ENCODE results near the gene SUB1.
"Not testable (repeated sequence)": the region's sequence is repeated elsewhere in the genome, so short reads cannot be mapped to it uniquely, and the experiment has no call there.

SUB1 gene

GRCh38 chr5:32563614-32564013, 21.7 kb upstream of the SUB1 start:
- no peak for DNase-seq (ENCODE audit: extremely low read depth in 1 of 2, low read depth in 1 of 2)

DNA sequence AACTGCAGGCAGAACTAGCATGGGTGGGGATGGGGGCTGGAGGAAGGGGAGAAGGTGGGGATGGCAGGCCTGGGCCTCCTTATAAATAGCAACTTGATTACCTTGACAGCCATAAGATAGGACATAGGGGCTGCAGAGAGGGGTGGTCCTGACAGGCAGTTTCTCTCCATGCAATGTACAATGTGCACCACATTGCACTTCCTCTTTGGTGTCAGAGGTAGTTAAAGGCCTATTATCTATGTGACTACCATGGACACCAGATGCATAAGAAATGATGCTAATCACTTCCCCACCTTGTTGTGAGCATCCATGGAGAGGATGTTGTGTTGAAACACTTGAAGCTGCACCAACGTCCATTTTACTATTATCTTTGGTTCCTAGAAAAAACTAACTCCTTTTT, 20.2 kb upstream of the SUB1 start:
- DNase-seq (ENCODE audit: extremely low read depth in 1 of 2, low read depth in 1 of 2) = no peak

GRCh38 chr5:32566319-32567111, 18.8 kb upstream of the SUB1 start:
- DNase-seq (ENCODE audit: extremely low read depth in 1 of 2, low read depth in 1 of 2) = no peak

- no peak for DNase-seq (ENCODE audit: extremely low read depth in 1 of 2, low read depth in 1 of 2)
These were observed 14.2 kb upstream of the SUB1 start for GRCh38 chr5:32571128-32571527.

DNA sequence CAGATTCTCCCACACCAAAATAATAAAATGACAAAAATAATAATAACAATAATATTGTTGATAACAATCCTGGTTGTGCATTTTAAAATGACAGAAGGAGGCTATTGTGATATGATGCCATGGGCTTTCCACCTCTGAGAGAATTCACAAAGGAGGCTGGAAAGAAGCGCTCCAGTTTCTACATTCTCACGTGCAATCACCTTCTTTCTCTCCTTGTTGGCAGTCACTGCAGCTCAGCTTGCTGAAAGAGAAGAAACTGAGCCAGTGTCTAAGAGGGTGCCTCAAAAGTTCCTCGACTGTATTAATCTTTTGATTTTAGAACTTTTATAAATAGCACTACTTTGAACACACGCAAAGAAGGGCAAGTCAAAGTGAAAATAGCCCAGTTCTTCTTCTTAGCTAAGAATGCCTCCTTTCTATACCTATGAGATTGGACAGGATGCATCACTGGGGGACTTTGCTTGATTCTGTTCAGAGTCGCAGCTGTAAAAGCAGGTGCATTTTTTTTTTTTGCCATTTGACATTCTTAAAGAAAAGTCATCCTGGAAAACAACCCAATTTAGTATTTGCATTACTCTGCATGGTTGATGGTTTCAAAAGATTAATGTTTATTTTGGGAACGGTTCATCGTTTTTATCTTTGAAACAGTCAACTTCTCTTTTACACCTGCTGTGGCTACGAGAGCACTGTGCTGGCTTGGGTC, 12.4 kb upstream of the SUB1 start:
- no peak for DNase-seq (ENCODE audit: extremely low read depth in 1 of 2, low read depth in 1 of 2)

GRCh38 chr5:32573481-32573854, 11.9 kb upstream of the SUB1 start:
- DNase-seq (ENCODE audit: extremely low read depth in 1 of 2, low read depth in 1 of 2) = not testable (repeated sequence)

GRCh38 chr5:32574540-32575175, 10.7 kb upstream of the SUB1 start:
- DNase-seq (ENCODE audit: extremely low read depth in 1 of 2, low read depth in 1 of 2) = no peak

DNA sequence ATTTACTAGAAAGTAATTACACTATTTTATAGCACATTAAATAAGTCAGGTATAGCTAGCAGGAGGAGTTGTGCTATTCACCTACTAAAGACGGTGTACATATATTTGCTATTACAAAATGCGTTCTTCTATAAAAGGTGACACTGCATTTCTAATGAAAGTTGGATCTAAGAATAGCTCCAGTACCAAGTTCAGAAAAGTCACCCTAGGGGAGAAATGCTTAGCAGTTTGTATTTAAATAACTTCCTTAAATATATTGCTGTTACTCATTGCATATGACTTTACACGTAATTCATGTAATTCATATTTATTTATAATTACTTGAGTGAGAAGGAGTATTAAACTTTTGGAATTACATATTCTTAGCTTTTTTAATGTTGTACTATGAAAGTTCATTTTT, 7.0 kb upstream of the SUB1 start:
- DNase-seq (ENCODE audit: extremely low read depth in 1 of 2, low read depth in 1 of 2) = no peak

GRCh38 chr5:32578764-32579163, 6.6 kb upstream of the SUB1 start:
- DNase-seq (ENCODE audit: extremely low read depth in 1 of 2, low read depth in 1 of 2) = no peak

DNA sequence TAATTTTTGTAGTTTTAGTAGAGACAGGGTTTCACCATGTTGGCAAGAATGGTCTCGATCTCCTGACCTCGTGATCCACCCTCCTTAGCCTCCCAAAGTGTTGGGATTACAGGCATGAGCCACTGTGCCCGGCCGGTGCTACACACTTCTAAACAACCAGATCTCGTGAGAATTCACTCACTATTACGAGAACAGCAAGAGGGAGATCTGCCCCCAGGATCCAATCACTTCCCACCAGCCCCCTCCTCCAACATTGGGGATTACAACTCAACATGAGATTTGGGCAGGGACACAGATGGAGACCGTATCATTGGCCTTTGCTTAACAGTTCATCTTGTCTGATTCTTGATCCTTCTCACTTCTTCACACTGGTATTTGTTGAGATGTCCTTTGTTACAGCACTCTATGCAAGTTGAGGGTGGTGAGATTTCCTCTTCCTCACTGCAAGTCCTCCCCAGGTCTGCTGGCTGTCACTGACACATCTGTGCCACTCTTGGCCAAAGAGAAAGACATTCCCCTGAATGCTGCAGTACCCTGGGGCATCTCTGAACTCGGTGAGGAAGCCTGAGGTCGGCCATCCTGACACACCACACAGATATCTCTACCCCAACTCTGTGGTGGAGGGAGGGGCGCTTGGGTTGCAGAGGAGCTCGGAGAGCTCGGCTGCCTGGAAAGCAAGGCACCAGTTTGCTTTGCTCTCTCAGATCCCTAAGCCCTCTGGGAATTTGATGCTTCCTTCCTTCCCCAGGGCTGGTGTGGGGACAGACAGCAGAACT, 4.2 kb upstream of the SUB1 start:
- no peak for DNase-seq (ENCODE audit: extremely low read depth in 1 of 2, low read depth in 1 of 2)

GRCh38 chr5:32583582-32584232, 1.6 kb upstream of the SUB1 start:
- DNase-seq (ENCODE audit: extremely low read depth in 1 of 2, low read depth in 1 of 2) = no peak

DNA sequence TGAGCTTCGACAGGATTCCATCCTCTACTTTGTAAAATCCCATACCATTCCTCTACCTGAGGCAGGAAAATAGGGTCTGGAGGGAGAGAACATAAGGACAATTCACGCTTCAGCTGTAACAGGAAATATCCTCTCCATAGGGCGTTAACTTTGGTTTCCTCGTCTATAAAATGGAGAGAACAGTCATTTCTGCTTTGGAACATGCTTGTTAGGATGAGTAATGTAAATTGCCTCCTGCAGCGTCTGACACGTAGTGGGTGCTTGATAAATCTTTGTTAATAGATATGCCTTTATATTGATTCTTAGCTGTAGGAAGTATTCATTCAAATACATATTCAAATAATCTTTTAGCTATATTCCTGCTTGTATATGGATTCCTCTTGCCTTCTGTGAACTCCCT, 711 bp upstream of the SUB1 start:
- DNase-seq (ENCODE audit: extremely low read depth in 1 of 2, low read depth in 1 of 2) = no peak

DNA sequence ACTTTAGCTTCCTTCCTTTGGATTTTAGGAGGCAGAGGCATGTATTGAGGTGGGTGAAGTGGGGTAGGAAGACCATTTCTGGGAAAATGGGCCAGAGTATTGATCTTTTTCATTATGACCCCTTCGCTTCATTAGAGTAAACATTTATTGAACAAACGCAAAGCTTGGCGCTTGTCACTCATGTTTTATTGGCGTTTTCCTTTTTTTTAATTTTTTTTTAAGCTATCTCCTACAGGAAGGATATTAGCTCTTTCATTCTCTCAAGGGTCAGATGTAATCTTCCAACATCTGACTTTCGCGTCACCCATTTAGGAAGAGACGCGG, 273 bp upstream of the SUB1 start:
- no peak for DNase-seq (ENCODE audit: extremely low read depth in 1 of 2, low read depth in 1 of 2)

DNA sequence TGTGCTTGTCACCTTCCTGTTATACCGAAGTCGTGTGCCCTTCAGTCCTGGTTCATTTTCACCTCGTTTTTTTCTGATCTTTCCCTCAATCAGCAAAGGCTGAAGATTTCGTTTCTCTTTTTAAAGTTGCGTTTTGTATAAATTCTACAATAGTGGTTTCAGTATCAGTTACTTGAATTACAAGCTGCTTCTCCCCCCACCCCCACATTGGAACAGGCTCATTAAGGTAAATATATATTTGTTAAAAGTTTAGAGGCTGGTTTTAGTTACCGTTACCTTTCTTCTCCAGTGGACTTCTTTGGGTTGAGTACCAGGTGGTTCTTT, 881 bp downstream of the SUB1 start:
- DNase-seq (ENCODE audit: extremely low read depth in 1 of 2, low read depth in 1 of 2) = no peak

DNA sequence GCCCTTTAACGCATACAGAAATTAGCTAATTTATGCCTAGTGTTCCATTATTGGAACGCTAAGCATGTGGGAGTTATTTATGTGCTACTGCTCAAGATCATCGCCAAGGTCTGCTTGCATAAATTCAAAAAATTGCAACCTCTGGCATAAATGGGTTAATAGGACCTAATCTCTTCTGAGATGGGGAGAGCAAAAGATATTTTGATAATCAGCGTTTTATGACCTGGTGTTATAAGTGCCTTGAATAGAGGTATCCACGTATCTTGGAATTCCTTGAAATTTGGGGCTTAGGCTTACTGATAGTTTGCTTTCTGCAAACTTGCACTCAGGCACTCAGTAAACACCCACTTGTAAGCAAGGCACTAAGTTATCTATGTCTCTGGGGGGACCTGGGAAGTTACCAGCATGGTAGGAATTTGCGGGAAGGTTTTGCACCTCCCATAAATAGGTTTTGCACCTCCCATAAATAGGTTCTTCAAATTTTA, 1.8 kb downstream of the SUB1 start:
- DNase-seq (ENCODE audit: extremely low read depth in 1 of 2, low read depth in 1 of 2) = no peak

DNA sequence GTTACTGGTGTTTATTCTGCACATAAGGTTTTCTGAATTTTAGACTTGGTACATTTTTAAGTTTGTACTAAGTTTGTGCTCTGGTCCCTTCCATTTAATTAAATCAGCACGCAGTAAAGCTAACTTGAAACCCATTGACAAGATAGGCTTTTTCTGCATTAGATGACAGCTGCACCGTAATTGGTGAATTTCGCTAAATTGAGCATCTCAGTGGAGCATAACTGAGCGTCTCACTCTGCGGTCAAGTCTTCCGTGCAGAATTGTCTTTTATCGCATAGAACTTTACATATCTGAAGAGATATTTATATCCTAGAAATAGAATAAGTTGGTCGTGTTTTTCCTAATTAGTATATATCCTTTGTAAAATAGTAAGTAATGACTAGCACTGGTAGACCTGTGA, 4.1 kb downstream of the SUB1 start:
- DNase-seq (ENCODE audit: extremely low read depth in 1 of 2, low read depth in 1 of 2) = no peak

GRCh38 chr5:32589942-32590869, 4.8 kb downstream of the SUB1 start:
- DNase-seq (ENCODE audit: extremely low read depth in 1 of 2, low read depth in 1 of 2) = no peak

DNA sequence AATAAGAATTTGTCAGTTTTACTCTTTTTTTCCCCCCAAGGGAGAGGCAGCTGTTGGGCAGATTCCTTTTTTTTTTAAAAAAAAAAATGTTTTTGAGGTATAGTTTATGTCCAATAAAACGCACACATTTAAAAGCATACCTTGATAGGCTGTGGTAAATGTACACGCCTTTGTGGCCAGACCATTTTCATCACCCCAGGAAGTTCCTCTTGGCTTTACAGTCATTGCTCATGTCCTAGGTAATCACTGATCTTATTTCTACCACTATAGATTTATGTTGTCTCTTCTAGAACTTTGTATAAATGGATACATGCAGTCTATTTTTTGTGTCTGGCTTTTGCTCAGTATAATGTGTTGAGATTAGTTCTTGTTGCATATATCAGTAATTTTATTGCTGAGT, 9.8 kb downstream of the SUB1 start:
- no peak for DNase-seq (ENCODE audit: extremely low read depth in 1 of 2, low read depth in 1 of 2)

GRCh38 chr5:32597041-32597629, 11.8 kb downstream of the SUB1 start:
- no peak for DNase-seq (ENCODE audit: extremely low read depth in 1 of 2, low read depth in 1 of 2)
